Stimulated activated CD4-positive, alpha-beta T cell treated with anti-CD3 and anti-CD28 coated beads, Interleukin-2, amount 100 ng/mL, for 24 hours (primary cell): ENCODE measurements around the gene LRRD1.
"Not testable (repeated sequence)": the region's sequence is repeated elsewhere in the genome, so short reads cannot be mapped to it uniquely, and the experiment has no call there.

Experiments used
- DNase-seq, 2 donors: peaks; one replicate each; pipeline ENCODE4 v3.0.0-alpha.2; 2020

The LRRD1 gene

DNA sequence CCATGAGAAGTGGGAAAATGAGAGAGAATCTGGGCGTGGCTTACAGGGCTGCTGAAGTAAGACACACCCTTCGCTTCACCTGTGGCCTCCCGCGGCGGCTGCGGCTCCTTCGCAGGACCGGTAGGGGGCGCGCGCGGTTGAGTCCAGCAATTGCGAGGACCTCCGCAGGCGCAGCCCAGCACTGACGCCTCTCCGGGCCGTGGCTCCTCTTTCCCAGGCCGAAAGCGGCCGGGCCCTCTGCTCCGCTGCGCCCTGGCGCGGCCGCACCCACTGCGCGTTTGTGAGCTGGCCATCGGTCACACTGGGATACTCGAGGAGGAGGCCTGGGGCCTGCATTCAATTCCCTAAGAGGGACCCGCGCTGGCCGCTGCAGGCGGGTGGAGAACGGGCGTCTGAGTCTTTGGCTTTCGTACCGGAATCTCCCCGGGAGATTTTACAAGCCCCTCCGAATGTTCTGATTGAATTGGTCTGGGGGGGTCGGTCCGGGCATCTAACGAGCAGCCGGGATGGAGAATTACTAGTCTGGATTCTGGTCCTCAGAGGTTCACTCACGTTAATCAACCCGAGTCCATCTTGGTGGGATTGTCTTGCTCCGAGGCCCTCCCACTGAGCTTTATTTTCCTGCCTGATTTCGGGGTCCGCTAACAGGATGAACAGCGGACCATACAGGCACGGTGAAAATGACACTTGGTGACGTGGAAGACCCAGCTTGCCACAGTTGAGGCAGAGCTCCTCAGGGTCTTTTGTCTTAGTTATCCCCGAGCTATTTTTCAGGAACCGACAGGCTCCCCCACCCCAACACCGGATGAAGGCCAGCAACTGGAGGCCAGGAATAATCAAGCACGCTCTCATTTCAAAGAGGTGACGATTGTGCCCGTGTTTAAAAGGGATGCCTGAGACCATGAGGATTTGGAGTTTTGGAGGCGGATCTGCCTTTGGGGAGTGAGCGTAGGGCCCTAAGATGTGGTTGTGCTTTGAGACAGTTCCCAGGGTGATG, at the start of gene LRRD1:
Gene LRRD1 (minus strand): TSS at position 215 of the 997 bp plus-strand sequence. CDS start 13,940 bp downstream, outside the sequence.
- DNase-seq: peak; percentile 91 to 94

DNA sequence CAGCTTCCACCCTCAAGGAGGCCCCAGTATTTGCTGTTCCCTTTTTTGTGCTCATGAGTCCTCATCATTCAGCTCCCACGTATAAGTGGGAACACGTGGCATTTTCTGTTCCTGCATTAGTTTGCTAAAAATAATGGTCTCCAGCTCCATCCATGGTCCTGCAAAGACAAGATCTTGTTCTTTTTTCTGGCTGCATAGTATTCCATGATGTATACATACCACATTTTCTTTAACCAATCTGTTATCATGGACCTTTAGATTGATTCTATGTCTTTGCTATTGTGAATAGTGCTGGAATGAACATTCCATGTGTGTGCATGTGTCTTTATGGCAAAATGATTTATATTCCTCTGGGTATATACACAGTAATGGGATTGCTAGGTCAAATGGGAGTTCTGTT, 49.8 kb upstream of the LRRD1 start:
- no peak for DNase-seq

DNA sequence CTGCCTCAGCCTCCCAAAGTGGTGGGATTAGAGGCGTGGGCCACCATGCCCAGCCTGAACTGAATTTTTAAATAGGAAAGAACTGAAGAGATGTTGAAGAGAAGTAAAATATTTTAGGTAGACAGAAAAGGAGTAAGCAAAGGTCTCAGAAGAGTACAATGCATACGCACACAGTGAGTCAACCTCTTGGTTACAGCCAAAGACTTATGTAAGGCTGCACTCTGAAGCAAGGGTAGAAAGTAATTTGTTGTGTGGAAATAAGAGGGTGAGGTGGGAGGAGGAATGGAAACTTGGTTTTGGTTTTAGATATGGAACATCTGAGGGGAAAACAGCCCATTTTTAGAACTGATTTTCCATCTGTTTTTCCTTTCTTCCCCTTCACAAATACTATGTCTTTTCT, 49.2 kb upstream of the LRRD1 start:
- DNase-seq: no peak

GRCh38 chr7:92226981-92227380, 48.0 kb upstream of the LRRD1 start:
- DNase-seq: no peak

DNA sequence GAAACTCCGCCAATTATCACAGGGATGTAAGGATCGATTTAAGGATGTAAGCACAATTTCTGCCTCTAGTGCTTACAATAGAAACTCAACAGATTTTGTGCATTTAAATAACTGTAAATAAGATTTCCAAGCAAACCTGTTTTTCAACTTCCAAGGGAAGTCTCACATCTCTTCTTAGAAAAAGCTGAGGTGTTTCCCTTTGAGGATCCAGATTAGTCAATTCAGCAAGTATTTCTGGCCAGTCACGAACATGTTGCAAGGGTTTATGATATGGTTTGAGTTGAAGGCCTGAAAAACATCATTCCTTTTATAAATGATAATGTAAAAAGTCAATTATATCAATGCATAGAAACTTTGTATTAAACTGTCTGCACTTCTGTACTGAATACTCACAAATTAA, 42.8 kb upstream of the LRRD1 start:
- no peak for DNase-seq

DNA sequence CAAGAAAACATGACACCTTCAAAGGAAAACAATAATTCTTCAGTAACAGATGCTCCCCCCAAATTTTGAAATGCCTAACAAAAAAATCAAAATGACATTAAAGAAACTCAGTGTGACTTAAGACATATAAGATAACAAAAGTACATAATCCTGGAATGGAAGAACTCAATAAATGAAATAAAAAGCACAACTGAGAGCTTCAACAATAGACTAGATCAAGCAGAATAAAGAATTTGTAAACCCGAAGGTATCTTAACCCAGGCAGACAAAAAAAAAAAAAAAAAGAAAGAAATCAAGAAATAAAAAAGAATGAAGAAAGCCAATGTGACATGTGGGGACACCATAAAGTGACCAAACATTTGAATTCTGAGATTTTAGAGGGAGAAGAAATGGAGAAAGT, 27.7 kb upstream of the LRRD1 start:
- no peak for DNase-seq

- no peak for DNase-seq
Observed at GRCh38 chr7:92205987-92206386, 27.0 kb upstream of the LRRD1 start.

GRCh38 chr7:92200791-92201190, 21.8 kb upstream of the LRRD1 start:
- no peak for DNase-seq

DNA sequence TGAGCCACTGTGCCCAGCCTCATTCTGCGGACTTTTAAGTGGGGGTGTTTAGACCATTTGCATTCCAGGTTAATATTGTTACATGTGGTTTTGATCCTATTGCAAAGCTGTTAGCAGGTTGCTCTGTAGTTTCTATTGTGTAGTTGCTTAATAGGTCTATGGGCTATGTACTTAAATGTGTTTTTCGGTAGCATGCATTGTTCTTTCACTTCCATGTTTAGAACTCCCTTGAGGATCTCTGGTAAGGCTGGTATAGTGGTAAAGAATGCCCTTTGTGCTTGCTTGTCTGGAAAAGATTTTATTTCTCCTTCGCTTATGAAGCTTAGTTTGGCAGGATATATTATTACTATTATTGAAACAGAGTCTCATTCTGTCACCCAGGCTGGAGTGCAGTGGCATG, 13.4 kb upstream of the LRRD1 start:
- no peak for DNase-seq

DNA sequence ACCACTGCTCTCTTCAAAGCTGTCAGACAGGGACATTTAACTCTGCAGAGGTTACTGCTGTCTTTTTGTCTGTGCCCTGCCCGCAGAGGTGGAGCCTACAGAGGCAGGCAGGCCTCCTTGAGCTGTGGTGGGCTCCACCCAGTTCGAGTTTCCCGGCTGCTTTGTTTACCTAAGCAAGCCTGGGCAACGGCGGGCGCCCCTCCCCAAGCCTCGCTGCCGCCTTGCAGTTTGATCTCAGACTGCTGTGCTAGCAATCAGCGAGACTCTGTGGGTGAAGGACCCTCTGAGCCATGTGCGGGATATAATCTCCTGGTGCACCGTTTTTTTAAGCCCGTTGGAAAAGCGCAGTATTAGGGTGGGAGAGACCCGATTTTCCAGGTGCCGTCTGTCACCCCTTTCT, 10.3 kb upstream of the LRRD1 start:
- not testable (repeated sequence) for DNase-seq

DNA sequence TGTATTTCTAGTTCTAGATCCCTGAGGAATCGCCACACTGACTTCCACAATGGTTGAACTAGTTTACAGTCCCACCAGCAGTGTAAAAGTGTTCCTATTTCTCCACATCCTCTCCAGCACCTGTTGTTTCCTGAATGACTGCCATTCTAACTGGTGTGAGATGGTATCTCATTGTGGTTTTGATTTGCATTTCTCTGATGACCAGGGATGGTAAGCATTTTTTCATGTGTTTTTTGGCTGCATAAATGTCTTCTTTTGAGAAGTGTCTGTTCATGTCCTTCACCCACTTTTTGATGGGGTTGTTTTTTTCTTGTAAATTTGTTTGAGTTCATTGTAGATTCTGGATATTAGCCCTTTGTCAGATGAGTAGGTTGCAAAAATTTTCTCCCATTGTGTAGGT, 5.4 kb upstream of the LRRD1 start:
- DNase-seq: not testable (repeated sequence)

GRCh38 chr7:92177362-92177761, 1.6 kb downstream of the LRRD1 start:
- DNase-seq: no peak

GRCh38 chr7:92169529-92169928, 9.4 kb downstream of the LRRD1 start:
- DNase-seq: not testable (repeated sequence)

GRCh38 chr7:92161271-92161670, 17.7 kb downstream of the LRRD1 start:
- DNase-seq: no peak

DNA sequence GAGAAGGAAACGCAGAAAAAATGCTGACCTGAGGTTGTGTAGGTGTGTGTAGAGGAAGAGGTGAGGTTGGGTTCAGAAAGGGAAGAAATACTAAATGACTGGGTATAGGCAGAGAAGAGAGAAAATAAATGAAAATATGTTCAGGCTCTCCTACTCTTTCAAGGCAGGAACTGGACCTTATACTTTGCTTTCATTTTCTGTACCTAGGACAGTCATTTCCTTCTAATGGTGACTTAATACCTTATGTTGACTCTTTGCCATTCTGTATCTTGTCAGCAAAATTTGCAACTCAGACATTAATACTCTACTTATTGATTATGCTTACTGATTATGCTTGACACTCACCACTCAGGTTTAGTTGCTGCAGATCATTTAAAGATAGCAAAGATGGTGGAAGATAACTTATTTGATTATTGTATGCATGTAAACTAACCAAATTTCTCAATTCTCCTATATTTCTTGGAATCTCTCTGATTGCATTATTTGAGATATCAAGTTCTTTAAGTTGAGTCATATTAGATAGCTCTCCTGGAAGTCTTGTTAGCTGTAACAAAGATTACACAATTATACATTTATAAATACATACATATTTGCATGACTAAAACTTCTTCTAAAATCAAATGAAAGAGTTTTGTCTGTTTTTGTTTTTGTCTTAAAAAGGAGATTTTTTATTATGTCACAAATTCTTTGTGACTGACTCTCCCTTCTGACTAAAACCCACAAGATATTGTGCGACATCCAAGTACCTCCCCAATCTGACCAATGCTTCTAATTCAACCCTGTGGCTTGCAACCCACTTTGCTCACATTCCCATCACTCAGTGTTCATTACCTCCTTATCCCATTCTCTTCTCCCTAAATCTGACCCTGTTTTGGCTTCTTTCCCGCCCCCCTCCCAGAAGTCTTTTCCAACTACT, 20.0 kb downstream of the LRRD1 start:
- DNase-seq: no peak

GRCh38 chr7:92156990-92157389, 22.0 kb downstream of the LRRD1 start:
- DNase-seq: no peak

DNA sequence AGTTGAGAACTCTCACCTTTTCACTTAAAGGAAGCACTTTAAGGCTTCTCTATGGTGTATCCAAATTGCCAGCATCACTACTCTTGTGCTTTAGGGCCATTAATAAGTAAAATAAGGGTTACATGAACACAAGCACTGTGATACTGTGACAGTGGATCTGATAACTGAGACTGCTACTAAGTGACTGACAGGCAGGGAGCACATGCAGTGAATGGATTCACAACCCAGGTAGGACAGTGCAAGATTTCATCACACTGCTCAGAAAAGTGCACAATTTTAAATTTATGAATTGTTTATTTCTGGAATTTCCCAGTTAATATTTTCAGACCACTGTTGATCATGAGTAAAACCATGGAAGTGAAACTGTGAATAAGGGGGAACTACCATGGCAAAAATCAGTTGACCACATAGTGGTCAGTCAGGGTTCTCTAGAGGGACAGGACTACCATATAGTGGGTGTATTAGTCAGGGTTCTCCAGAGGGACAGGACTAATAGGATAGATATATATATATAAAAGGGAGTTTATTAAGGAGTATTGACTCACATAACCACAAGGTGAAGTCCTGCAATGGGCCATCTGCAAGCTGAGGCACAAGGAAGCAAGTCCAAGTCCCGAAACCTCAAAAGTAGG, 23.7 kb downstream of the LRRD1 start:
- no peak for DNase-seq

DNA sequence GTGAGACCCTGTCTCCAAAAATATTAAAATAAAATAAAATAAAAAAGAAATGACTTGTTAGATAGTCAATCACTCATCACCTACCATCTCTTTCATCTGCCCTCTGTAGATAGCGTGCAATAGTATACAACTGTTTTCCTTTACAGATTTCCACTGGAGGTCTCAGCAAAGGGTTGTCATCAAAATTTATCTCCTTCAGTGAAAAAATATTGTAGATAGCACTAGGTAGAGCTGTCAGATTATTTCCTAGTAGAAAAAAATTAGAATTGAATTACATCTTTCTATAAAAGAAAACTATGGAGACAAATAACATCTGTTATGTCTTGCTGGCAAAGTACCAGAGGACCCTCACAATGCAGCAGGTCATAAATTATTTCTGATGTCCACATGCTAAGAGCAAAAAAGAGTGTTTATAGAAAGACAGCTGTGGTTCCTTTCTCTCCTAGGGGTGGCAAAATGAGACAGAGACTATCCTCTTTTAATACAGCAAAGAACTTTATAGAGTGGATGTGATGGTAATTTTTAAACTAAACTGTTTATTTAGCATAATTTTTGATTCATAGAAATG, 28.4 kb downstream of the LRRD1 start:
- DNase-seq: no peak

DNA sequence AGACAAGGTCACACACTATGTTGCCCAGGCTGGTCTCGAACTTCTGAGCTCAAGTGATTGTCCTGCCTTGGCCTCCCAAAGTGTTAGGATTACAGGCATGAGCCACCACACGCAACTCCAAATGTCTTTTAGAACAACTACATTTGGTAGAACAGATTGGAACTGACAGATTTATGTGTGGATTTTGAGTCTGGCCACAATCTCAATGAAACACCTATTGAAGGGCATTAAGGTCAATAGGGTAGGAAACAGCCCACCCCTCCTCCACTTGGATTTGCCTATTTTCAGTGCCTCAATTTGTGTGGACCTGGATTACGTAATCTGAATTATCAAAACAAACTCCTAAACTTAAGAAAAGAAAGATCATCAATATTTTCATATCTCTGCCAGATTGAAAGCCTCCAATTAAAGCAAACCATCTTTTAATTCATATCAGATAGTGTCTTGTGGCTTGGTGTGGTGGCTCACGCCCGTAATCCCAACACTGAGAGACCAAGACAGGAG, 29.2 kb downstream of the LRRD1 start:
- DNase-seq: no peak

GRCh38 chr7:92143192-92143880, 35.6 kb downstream of the LRRD1 start:
- DNase-seq: not testable (repeated sequence)

GRCh38 chr7:92142791-92143190, 36.2 kb downstream of the LRRD1 start:
- not testable (repeated sequence) for DNase-seq

DNA sequence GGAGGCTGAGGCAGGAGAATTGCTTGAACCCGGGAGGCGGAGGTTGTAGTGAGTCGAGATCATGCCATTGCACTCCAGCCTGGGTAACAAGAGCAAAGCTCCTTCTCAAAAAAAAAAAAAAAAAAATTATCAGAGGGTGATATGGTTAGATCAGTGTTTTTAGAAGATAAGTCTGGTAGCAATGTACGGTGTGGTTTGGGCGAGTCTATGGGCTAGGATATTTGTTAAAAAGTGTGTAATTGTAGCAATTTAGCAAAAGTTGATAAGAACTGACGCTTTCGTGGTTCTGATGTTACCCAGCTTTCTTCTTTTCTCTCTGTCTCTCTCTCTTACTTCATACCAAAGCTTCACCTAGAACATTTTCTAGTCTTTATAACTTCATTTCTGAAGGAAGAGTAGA, 37.8 kb downstream of the LRRD1 start:
- no peak for DNase-seq
